Measurements from ENCODE around the gene PACSIN2.

PACSIN2 gene

GRCh38 chr22:42855721-42856120, 159.2 kb downstream of the PACSIN2 start:
- no peak for DNase-seq

GRCh38 chr22:42855211-42855610, 159.7 kb downstream of the PACSIN2 start:
- no peak for DNase-seq

GRCh38 chr22:42848941-42849550, 165.9 kb downstream of the PACSIN2 start:
- DNase-seq, result no peak

GRCh38 chr22:42847110-42847509, 167.8 kb downstream of the PACSIN2 start:
- no peak for DNase-seq

GRCh38 chr22:42844756-42845155, 170.2 kb downstream of the PACSIN2 start:
- DNase-seq, result no peak

DNA sequence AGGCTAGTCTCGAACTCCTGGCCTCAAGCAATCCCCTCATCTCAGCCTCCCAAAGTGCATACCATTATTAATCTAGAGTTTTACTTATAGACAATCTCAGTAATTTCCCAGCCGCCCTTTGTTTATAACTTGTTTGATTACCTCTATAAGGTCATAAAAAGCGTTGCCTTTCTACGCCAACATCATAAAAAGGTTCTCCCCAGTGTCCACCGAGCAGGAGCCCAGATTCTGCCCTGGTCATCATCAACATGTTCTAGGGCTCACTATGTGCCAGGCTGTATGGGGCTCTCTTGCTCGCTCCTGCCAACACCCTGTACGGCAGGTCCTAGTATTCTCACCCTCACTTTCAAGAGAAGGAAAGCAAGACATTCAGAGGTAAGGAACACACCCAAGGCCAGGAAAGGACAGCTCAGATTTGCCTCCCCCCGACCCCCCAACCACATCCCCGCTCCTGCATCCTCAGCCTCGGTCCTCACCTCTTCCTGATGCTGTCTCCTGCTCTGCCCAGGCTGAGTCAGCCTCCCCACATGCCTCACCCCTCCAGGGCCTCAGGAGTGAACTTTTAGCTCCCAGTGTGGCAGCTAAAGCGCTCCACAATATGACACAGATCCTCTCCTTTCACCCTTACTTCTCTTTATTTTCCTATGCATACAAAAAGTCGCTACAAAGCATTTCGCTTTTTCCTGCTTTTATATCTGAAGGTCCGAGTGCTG, 172.1 kb downstream of the PACSIN2 start:
- DNase-seq, result no peak

DNA sequence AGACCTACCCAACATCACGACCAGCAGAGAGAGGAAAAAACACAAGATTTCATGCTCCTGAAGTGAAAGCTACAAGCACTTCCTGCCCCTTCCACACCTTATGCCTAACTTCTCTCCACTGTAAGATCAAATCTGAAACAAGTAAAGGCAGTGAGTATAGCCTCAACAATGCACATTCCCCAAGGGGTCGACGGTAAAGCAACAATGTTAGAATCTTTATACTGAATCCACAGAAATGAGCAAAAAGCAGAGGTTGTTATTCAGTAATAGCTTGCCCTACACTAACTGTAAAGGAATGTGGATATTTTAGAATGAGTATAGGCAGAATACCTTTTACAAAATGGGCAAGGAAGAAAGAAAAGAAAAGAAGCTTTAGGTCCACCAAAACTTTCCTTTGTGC, 173.5 kb downstream of the PACSIN2 start:
- no peak for DNase-seq

- no peak for DNase-seq
Measured at GRCh38 chr22:42837556-42837955, 177.4 kb downstream of the PACSIN2 start.

- no peak for DNase-seq
Measured at GRCh38 chr22:42836026-42836425, 178.9 kb downstream of the PACSIN2 start.

DNA sequence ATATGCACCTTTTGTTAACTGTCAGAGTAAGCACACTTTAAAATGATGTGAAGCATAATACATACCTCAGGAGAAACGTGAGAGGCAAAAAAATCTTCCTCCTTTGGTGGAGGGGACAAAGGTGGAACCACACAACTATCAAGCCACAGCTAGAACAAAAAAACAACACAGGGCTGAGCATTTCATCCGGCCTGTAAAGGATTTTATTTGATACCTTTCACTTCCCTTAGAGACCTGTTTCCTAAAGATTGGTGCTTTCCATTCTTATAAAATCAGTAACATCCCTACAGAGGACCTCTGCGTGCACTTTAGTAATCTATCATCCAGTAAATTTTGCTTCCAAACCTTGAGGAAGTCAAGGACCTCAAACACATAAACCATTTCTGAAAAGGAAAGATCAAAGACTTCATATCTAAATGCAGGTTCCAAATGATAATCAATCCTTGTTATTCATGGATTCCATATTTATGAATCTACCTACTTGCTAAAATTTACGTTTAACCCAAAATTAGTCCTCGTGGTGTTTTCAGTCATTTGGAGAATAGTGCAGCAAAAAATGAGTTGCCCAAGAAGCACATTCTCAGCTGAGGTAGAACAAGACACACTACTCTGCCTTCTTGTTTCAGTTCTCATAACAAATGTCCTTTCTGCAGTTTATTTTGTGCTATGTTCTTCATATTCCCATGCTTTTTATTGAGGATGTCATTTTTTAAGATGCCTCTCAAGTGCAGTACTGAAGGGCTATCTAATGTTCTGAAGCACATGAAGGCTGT, 180.6 kb downstream of the PACSIN2 start:
- no peak for DNase-seq

DNA sequence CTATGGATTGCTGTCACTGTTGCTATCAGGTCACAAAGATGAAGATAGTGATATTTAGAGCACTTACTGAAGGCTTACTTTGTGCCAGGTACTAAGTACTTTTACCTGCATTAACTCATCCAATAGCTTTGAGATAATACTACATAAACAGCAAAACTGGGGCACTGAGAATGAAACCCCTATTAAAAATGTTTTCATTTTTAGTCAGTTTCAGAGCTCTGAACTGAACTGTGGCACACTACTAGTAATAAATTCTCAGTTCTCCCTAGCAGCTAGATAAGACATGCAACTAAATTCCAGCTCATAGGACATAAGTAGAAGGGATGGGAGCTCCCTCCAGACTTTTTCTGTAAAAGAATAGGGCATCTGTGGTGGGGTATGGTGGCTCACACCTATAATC, 181.8 kb downstream of the PACSIN2 start:
- DNase-seq, result no peak

DNA sequence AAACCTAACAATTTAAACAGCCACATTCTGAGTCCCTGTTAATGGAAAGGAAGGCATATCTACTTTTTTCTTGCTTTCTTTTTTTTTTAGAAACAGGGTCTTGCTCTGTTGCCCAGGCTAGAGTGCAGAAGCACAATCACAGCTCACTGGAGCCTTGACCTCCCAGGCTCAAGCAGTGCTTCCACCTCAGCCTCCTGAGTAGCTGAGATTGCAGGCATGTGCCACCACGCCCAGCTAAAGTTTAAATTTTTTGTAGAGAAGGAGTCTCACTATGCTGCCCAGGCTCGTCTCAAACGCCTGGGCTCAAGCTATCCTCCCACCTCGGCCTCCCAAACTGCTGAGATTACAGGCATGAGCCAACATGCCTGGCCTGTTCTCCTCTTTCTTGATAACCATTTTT, 183.2 kb downstream of the PACSIN2 start:
- DNase-seq, result no peak

DNA sequence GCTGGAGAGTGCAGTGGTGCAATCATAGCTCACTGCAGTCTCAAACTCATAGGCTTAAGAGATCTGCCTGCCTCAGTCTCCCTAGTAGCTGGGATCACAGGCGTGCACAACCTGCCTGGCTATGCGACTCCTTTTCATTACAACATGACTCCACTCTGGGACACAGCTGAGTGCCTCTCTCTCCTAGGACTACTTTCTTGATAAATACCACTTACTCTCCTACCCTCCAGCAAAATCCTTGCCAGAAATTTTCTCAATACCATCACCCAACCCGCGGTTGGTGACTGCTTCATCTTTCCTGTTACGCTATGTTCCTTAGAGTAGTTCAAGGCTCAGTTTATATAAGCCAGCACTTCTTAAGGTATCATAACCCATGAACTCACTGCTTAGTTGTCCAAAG, 184.8 kb downstream of the PACSIN2 start:
- no peak for DNase-seq

- no peak for DNase-seq
Measured at GRCh38 chr22:42829302-42829701, 185.6 kb downstream of the PACSIN2 start.

DNA sequence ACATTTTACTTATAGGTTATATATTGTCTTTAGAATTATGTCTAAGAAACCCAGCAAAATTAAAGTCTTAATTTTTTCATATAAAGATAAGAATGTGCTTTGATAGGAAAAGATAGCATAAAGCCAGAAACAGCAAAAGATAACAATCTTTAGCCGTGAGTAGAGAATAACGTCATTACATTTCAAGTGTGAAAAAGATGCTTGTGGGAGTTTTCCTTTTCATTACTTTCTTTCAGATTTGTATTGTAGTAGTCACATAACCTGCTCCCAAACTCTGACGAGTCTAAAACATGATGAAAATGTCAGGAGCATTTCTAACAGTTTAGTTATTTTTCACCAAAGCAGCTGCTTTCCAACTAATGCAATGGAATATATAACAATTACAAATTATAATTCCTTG, 189.2 kb downstream of the PACSIN2 start:
- DNase-seq, result no peak

- DNase-seq, result no peak
Measured at GRCh38 chr22:42821386-42821785, 193.6 kb downstream of the PACSIN2 start.

DNA sequence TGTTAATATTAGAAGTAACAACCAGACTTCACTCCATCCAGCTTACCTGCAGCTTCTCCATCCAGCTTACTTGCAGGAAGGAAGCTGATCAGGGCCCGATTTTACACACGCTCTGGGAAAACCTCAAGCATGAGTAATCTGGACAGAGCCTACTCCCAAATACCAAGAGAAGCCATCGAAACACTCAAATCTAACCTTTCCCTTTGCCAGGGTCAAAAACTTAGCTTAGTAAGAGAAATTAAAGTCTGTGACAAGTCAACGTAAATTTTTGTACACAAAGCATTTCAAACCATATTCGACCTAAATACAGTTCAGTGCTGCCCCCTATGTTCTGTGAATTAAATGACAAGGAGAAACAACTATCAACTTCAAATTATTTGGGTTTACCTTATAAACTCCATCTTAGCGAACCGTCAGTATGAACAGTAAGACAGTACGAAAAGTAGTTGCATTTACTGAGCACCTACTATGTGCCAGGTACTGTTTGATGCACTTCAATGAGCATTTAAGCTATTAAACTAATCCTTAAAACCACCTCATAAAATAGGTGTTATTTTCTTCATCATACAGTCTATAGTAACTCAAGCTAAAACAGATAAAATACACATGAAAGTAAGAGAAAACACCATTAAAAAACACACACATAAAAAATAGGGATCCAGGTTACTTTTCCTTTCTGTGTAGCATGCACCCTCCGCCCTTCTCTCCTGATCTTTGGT, 194.7 kb downstream of the PACSIN2 start:
- DNase-seq, result no peak
